Hepatocyte (in vitro differentiated cells): ENCODE results near the gene PPARA.

Experiments used
- EZH2 ChIP-seq: fragments of 200-600 bp; sonication (generic); IDR thresholded peaks from 2 replicates; pipeline ENCODE4 v1.6.1; 2016; ENCODE audit warnings: antibody characterized with exemption, mild to moderate bottlenecking, borderline replicate concordance
- TF ChIP-seq, protein P1 (sequence below): fragments of 200-600 bp; sonication (generic); IDR thresholded peaks from 2 replicates; pipeline ENCODE4 v1.5.1; 2016; ENCODE audit warnings: antibody characterized with exemption, mild to moderate bottlenecking; ENCODE audit not compliant: poor library complexity

- TF ChIP-seq, protein P1, sequence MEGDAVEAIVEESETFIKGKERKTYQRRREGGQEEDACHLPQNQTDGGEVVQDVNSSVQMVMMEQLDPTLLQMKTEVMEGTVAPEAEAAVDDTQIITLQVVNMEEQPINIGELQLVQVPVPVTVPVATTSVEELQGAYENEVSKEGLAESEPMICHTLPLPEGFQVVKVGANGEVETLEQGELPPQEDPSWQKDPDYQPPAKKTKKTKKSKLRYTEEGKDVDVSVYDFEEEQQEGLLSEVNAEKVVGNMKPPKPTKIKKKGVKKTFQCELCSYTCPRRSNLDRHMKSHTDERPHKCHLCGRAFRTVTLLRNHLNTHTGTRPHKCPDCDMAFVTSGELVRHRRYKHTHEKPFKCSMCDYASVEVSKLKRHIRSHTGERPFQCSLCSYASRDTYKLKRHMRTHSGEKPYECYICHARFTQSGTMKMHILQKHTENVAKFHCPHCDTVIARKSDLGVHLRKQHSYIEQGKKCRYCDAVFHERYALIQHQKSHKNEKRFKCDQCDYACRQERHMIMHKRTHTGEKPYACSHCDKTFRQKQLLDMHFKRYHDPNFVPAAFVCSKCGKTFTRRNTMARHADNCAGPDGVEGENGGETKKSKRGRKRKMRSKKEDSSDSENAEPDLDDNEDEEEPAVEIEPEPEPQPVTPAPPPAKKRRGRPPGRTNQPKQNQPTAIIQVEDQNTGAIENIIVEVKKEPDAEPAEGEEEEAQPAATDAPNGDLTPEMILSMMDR: no peak
- TF ChIP-seq EZH2: no peak
These were observed 126.2 kb downstream of the PPARA start for GRCh38 chr22:46276563-46276962.
